Measurements from ENCODE around the gene CES5A. TPM values are rescaled to one million over a fixed set of nuclear protein-coding genes. Genes with fewer than 3 reads are reported as not detected.
"Not testable (repeated sequence)": the region's sequence is repeated elsewhere in the genome, so short reads cannot be mapped to it uniquely, and the experiment has no call there.

CES5A gene
- total RNA-seq, 4 donors from 2014 or later = 0.34 to 0.56 (median 0.46) TPM

DNA sequence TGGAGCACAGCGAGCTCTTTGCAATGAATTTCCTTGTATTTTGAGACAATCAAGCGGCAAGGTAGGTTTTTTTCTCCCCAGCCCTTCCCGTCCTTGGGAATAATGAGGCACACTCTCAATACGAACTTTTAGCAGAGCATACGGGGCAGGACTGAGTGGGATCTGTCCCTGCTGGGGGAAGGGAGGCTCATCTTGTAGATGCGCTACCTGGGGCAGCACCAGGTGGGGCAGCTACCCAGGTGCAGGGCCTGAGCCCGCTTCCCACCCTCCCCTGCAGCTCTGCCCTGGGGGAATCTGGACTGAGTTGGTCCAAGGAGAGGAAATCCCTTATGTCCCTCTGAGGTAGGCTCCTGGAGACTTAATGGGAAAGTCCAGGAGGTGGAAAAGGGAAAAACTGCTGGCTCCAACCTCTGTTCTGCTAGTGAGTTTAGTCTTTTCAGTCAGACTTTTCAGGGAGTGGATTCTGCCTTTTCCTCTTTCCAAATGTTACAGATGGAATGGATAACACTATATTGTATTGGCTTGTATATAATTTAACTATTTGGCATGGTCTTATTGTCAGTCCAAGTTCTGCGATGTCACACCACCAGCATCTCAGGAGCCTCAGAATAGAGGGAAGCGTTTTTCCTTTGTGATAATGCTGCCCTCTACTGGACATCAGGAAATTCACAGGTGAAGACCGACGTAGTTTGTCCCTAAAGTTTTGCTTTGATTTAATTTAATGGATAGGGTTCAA, 32.6 kb downstream of the CES5A start:
- no peak for DNase-seq (ENCODE audit: low spot score in 2 of 2)
- no peak for TF ChIP-seq POLR2A (IDR thresholded peaks at IDR 0.05)
- TF ChIP-seq, protein P1, sequence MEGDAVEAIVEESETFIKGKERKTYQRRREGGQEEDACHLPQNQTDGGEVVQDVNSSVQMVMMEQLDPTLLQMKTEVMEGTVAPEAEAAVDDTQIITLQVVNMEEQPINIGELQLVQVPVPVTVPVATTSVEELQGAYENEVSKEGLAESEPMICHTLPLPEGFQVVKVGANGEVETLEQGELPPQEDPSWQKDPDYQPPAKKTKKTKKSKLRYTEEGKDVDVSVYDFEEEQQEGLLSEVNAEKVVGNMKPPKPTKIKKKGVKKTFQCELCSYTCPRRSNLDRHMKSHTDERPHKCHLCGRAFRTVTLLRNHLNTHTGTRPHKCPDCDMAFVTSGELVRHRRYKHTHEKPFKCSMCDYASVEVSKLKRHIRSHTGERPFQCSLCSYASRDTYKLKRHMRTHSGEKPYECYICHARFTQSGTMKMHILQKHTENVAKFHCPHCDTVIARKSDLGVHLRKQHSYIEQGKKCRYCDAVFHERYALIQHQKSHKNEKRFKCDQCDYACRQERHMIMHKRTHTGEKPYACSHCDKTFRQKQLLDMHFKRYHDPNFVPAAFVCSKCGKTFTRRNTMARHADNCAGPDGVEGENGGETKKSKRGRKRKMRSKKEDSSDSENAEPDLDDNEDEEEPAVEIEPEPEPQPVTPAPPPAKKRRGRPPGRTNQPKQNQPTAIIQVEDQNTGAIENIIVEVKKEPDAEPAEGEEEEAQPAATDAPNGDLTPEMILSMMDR (IDR thresholded peaks at IDR 0.05) = peak in 1 of 3 donors; percentile 35

DNA sequence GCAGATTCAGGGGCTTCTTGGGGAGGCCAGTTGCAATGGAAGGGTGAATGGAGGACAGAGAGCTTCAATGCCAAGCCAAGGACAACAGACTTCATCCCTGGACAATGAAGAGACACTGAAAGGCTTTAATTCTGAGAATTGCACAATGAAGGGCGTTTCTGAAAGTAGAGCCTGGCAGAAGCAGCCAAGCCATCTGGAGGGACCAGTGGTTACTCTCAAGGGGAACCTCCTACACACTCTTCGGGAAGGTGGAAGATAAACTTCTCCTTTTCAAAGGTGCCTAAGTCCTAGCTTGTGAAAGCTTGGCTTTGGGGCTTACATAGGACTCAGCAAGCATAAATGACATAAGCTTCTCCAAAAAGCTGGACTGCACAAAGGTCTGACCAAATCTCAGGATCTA, 36.1 kb downstream of the CES5A start:
- no peak overlapping the region for H3K4me3 ChIP-seq (ENCODE audit: low read depth, poor library complexity, severe bottlenecking)
- intact Hi-C loops (cut with DNase I; ENCODE audit: low total_unique reads) = no loop called here
- TF ChIP-seq, protein P1 (IDR thresholded peaks at IDR 0.05) = no peak
- no peak for TF ChIP-seq POLR2A (IDR thresholded peaks at IDR 0.05)
- DNase-seq (ENCODE audit: low spot score in 2 of 2) = no peak
- 21 to 60% methylated on average over 2 of the region's 2 CpGs for WGBS, 2 donors

More for the DNA sequence above, 32.6 kb downstream of the CES5A start:
- WGBS, 2 donors = 39 to 46% methylated on average over 11 of the region's 11 CpGs
- no peak overlapping the region for H3K4me3 ChIP-seq (ENCODE audit: low read depth, poor library complexity, severe bottlenecking)
- intact Hi-C loops (cut with DNase I; ENCODE audit: low total_unique reads) = loop anchor here (1.0 to 10.0 kb wide), 2 partner anchors 126 to 378 kb away; no protein-coding TSS in a partner anchor

- intact Hi-C loops (cut with DNase I; ENCODE audit: low total_unique reads) = no loop called here
- no peak for DNase-seq (ENCODE audit: low spot score in 2 of 2)
- TF ChIP-seq POLR2A (IDR thresholded peaks at IDR 0.05) = no peak
- TF ChIP-seq, protein P1 (IDR thresholded peaks at IDR 0.05) = no peak
- 40 to 59% methylated on average over 4 of the region's 4 CpGs for WGBS, 2 donors
- H3K4me3 ChIP-seq (ENCODE audit: low read depth, poor library complexity, severe bottlenecking) = no peak overlapping the region
Observed at GRCh38 chr16:55836158-55836611, 39.0 kb downstream of the CES5A start.

- TF ChIP-seq, protein P1 (IDR thresholded peaks at IDR 0.05) = no peak
- no peak for TF ChIP-seq POLR2A (IDR thresholded peaks at IDR 0.05)
- intact Hi-C loops (cut with DNase I; ENCODE audit: low total_unique reads) = no loop called here
- WGBS, 2 donors = 0 to 20% methylated on average over 1 of the region's 1 CpG
- DNase-seq (ENCODE audit: low spot score in 2 of 2) = peak; percentile 82 to 91
- H3K4me3 ChIP-seq (ENCODE audit: low read depth, poor library complexity, severe bottlenecking) = no peak overlapping the region
Observed at GRCh38 chr16:55835581-55835980, 39.6 kb downstream of the CES5A start.

DNA sequence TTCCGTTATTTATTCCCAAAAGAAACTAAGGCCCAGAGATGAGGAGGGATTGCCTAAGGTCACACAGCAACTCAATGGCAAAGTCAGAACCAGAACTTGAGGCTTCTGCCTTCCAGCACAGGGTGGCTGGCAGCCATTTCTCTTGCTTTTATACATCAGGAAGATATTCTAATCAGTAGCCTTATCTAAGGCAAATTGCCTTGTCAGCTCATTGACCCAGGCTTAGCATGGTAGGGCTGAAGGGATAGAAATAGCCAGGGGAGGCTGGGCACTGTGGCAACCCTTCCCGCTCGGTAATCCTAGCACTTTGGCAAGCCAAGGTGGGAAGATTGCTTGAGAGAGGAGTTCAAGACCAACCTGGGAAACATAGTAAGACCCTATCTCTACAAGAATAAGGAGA, 40.0 kb downstream of the CES5A start:
- H3K4me3 ChIP-seq (ENCODE audit: low read depth, poor library complexity, severe bottlenecking); intact Hi-C loops (cut with DNase I; ENCODE audit: low total_unique reads); DNase-seq (ENCODE audit: low spot score in 2 of 2): not testable (repeated sequence)
- WGBS, 2 donors = 88% methylated on average over 3 of the region's 3 CpGs

DNA sequence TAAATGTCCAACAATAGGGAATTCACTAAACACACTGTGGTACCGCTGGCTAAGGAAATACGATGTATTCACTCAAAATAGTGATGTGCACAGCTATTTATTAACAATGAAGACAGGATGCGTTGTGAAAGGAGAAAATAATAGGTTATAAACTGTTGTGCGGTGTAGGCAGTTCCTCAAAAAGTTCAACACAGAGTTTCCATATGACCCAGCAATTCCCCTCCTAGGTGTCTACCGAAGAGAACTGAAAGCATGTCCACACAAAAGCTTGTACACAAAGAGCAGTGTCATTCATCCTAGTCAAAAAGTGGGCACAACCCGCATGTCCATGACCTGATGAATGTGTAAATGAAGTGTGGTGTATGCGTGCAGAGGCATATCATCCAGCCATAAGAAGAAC, 41.1 kb downstream of the CES5A start:
- 70 to 76% methylated on average over 7 of the region's 7 CpGs for WGBS, 2 donors
- intact Hi-C loops (cut with DNase I; ENCODE audit: low total_unique reads) = no loop called here
- DNase-seq (ENCODE audit: low spot score in 2 of 2) = no peak
- H3K4me3 ChIP-seq (ENCODE audit: low read depth, poor library complexity, severe bottlenecking) = no peak overlapping the region
- TF ChIP-seq POLR2A (IDR thresholded peaks at IDR 0.05) = no peak
- TF ChIP-seq, protein P1 (IDR thresholded peaks at IDR 0.05) = no peak

Data from lower leg skin (tissue), 4 donors.